Liver (tissue), 3 donors: ENCODE measurements around the gene CHL1.

Experiments
- FOXA2 ChIP-seq: IDR thresholded peaks from 2 replicates; pipeline ENCODE4 v1.6.1; 2016; ENCODE audit warnings: antibody characterized with exemption
- RAD21 ChIP-seq, 2 donors: IDR thresholded peaks; 2 replicates each; pipeline ENCODE4 v1.6.1; 2016; ENCODE audit warnings: antibody characterized with exemption in 2 of 2, mild to moderate bottlenecking in 2 of 2
- TF ChIP-seq, protein P1 (sequence below): fragments of 150-350 bp; IDR thresholded peaks from 2 replicates; pipeline ENCODE4 v1.5.1; 2017; ENCODE audit warnings: improper control_type of control experiment, low read depth, low read length; ENCODE audit not compliant: missing input control
- TF ChIP-seq, protein P2 (sequence below): IDR thresholded peaks from 2 replicates; pipeline ENCODE4 v1.6.1; 2016; ENCODE audit warnings: antibody characterized with exemption, mild to moderate bottlenecking
- TF ChIP-seq, protein P3 (sequence below): IDR thresholded peaks from 2 replicates; pipeline ENCODE4 v1.6.1; 2016; ENCODE audit warnings: antibody characterized with exemption
- TF ChIP-seq, protein P4 (sequence below): IDR thresholded peaks from 2 replicates; pipeline ENCODE4 v1.6.1; 2016; ENCODE audit warnings: antibody characterized with exemption
- TF ChIP-seq, protein P5 (sequence below): IDR thresholded peaks from 2 replicates; pipeline ENCODE4 v1.6.1; 2016; ENCODE audit warnings: antibody characterized with exemption
- donor health status: healthy.
- donor health status: healthy.

DNA sequence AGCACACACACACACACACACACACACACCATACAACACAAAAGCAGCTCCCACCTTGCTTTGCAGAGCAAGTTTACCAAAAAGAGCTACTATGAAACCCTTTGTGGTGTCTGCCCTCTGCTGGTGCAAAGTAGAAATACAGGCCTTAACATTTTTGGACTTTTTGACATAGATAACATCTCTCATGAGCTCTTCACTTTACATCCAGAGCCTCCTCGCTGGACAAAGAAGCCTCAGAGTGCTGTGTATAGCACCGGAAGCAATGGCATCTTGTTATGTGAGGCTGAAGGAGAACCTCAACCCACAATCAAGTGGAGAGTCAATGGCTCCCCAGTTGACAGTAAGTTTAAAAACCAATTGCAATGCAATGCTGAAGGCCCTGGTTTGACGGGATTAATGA is 157.9 kb downstream of the CHL1 start:
- TF ChIP-seq, protein P1, sequence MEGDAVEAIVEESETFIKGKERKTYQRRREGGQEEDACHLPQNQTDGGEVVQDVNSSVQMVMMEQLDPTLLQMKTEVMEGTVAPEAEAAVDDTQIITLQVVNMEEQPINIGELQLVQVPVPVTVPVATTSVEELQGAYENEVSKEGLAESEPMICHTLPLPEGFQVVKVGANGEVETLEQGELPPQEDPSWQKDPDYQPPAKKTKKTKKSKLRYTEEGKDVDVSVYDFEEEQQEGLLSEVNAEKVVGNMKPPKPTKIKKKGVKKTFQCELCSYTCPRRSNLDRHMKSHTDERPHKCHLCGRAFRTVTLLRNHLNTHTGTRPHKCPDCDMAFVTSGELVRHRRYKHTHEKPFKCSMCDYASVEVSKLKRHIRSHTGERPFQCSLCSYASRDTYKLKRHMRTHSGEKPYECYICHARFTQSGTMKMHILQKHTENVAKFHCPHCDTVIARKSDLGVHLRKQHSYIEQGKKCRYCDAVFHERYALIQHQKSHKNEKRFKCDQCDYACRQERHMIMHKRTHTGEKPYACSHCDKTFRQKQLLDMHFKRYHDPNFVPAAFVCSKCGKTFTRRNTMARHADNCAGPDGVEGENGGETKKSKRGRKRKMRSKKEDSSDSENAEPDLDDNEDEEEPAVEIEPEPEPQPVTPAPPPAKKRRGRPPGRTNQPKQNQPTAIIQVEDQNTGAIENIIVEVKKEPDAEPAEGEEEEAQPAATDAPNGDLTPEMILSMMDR = peak; percentile 74
- TF ChIP-seq, protein P2, sequence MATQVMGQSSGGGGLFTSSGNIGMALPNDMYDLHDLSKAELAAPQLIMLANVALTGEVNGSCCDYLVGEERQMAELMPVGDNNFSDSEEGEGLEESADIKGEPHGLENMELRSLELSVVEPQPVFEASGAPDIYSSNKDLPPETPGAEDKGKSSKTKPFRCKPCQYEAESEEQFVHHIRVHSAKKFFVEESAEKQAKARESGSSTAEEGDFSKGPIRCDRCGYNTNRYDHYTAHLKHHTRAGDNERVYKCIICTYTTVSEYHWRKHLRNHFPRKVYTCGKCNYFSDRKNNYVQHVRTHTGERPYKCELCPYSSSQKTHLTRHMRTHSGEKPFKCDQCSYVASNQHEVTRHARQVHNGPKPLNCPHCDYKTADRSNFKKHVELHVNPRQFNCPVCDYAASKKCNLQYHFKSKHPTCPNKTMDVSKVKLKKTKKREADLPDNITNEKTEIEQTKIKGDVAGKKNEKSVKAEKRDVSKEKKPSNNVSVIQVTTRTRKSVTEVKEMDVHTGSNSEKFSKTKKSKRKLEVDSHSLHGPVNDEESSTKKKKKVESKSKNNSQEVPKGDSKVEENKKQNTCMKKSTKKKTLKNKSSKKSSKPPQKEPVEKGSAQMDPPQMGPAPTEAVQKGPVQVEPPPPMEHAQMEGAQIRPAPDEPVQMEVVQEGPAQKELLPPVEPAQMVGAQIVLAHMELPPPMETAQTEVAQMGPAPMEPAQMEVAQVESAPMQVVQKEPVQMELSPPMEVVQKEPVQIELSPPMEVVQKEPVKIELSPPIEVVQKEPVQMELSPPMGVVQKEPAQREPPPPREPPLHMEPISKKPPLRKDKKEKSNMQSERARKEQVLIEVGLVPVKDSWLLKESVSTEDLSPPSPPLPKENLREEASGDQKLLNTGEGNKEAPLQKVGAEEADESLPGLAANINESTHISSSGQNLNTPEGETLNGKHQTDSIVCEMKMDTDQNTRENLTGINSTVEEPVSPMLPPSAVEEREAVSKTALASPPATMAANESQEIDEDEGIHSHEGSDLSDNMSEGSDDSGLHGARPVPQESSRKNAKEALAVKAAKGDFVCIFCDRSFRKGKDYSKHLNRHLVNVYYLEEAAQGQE = no peak
- TF ChIP-seq, protein P3, sequence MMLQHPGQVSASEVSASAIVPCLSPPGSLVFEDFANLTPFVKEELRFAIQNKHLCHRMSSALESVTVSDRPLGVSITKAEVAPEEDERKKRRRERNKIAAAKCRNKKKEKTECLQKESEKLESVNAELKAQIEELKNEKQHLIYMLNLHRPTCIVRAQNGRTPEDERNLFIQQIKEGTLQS = no peak
- TF ChIP-seq RAD21 (IDR thresholded peaks at IDR 0.05) (peak; percentile 85 to 89), FOXA2 (no peak)
- TF ChIP-seq, protein P4, sequence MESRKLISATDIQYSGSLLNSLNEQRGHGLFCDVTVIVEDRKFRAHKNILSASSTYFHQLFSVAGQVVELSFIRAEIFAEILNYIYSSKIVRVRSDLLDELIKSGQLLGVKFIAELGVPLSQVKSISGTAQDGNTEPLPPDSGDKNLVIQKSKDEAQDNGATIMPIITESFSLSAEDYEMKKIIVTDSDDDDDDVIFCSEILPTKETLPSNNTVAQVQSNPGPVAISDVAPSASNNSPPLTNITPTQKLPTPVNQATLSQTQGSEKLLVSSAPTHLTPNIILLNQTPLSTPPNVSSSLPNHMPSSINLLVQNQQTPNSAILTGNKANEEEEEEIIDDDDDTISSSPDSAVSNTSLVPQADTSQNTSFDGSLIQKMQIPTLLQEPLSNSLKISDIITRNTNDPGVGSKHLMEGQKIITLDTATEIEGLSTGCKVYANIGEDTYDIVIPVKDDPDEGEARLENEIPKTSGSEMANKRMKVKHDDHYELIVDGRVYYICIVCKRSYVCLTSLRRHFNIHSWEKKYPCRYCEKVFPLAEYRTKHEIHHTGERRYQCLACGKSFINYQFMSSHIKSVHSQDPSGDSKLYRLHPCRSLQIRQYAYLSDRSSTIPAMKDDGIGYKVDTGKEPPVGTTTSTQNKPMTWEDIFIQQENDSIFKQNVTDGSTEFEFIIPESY = no peak
- TF ChIP-seq, protein P5, sequence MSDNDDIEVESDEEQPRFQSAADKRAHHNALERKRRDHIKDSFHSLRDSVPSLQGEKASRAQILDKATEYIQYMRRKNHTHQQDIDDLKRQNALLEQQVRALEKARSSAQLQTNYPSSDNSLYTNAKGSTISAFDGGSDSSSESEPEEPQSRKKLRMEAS = no peak
